ENCODE measurements around the gene FBXW8. TPM values are rescaled to one million over a fixed set of nuclear protein-coding genes. Genes with fewer than 3 reads are reported as not detected.
A peak's percentile ranks its signal among the peaks of the same experiment; 100 is the strongest.

FBXW8 gene
- total RNA-seq, 3 donors from 2014 or later, result 12.0 to 13.2 (median 13.1) TPM

DNA sequence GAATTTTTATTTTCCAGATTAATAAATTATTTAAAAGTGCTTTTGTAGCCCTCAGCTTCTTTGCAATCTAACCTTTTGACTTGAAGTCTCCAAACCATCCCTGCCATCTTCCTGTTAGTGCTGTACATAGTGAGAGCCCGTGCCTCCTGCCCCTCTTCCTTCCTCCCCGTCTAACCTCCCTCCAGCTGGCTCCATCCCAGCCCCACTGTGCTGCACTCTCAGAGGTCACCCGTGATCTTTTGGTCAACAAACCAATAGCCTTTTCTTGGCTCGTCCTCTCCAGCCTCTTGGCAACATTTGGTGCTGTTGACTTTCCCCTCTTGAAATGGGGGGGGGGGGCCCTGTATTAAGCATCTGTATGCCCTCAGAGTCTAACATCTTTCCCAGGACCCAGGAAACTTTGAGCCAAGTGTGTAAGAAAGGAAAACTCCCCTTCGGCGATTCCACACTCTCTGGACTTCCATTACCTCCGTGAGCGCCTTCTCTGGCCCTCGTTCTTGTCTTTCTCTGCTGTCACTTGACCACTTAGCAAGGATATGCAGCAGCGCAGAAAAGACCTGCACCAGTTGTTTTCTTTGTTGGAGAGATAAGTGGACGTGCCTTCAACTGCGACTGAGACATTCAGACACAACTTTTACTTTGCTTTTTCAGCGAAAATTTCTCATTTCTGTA, 44.1 kb downstream of the FBXW8 start:
- DNase-seq (peak in 2 of 3 donors; percentile 14 to 41), ATAC-seq (no peak)
- H3K9me3 ChIP-seq, result no peaks in the 10 kb centered on the region

DNA sequence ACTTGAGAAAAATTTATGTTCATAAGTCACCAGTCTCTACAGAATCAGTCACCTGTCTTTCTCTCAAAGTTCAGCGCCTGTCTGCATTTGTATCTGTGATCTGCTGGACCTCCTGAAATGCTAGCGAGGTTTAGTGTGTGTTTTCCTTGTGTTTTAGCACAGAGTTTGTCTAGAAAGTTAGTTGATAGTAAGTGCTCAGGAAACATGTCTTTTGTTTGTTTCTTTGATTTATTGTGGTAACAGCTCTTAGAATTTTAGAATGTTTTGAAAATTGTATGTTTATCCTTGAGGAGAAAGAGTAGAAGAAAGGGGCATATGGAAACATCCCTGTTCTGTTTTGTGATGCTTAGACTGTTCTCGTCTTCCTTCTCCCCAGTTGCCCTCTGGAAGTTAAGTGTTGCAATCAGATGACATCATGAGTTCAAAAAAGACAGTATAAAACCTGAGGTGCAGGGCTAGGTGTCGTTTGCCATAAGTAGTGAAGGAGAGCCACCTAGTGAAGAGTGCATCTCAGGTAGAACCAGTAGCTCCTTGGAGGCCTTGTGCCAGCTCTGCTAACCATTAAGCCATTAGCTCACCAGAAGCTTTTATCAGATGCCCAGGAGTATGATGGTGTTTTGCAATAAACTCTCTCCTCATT, 44.8 kb downstream of the FBXW8 start:
- peak in 1 of 3 donors; percentile 49 for DNase-seq
- TF ChIP-seq, protein P1, sequence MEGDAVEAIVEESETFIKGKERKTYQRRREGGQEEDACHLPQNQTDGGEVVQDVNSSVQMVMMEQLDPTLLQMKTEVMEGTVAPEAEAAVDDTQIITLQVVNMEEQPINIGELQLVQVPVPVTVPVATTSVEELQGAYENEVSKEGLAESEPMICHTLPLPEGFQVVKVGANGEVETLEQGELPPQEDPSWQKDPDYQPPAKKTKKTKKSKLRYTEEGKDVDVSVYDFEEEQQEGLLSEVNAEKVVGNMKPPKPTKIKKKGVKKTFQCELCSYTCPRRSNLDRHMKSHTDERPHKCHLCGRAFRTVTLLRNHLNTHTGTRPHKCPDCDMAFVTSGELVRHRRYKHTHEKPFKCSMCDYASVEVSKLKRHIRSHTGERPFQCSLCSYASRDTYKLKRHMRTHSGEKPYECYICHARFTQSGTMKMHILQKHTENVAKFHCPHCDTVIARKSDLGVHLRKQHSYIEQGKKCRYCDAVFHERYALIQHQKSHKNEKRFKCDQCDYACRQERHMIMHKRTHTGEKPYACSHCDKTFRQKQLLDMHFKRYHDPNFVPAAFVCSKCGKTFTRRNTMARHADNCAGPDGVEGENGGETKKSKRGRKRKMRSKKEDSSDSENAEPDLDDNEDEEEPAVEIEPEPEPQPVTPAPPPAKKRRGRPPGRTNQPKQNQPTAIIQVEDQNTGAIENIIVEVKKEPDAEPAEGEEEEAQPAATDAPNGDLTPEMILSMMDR (IDR thresholded peaks at IDR 0.05), result no peak
- Histone ChIP-seq H3K9me3 (no peaks in the 10 kb centered on the region), H3K36me3 (ENCODE audit: low read depth) (no peaks in the 10 kb centered on the region), H3K4me1 (ENCODE audit: low read depth) (no peaks in the 10 kb centered on the region), H3K4me3 (no peak overlapping the region)
- ATAC-seq, result peak; percentile 92
- intact Hi-C loops (cut with DNase I, micrococcal nuclease), result no loop called here

More for the DNA sequence above, 44.1 kb downstream of the FBXW8 start:
- TF ChIP-seq, protein P1 (IDR thresholded peaks at IDR 0.05), result no peak
- H3K36me3 ChIP-seq (ENCODE audit: low read depth), result no peaks in the 10 kb centered on the region
- intact Hi-C loops (cut with DNase I, micrococcal nuclease), result no loop called here
- no peak overlapping the region for H3K4me3 ChIP-seq
- no peaks in the 10 kb centered on the region for H3K4me1 ChIP-seq (ENCODE audit: low read depth)

DNA sequence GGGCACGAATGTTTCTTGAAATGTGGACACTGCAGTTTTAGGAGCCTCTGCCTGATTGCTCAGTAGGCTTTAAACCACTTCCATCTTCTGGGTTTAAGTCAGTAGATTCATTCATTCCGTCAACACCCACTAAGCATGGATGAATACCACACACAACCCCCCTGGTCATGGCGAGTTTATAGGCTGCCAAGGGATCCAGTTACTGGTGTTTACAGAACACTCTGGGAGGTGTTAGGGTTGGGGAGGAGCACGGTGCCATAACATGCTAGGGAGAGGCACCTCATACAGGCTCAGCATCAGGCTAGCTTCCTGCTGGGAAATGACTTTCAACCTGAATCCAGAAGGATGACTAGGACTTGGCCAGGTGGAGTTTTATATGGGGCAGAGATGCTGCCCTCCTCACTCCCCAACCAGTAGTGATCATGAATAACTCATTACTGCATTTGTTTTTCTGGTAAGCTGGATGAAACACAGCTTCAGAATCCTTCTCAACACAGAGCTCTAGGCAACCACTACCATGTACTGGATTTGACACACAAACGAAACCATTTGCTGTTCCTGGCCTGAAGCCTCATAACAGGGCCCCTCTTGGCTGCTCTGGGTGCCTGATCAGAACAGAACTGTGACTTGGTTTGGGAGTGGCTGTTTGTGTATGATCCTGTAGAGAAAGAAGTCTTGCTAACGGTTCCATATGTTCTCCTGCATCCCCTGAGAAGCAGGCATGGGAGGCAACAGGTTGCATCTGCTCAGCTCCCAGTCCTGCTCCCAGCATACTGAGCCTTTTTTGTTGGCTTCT, 47.9 kb downstream of the FBXW8 start:
- no peaks in the 10 kb centered on the region for H3K9me3 ChIP-seq
- ATAC-seq, result peak; percentile 78
- no peak overlapping the region for H3K4me3 ChIP-seq
- TF ChIP-seq, protein P1 (IDR thresholded peaks at IDR 0.05), result no peak
- H3K36me3 ChIP-seq (ENCODE audit: low read depth), result no peaks in the 10 kb centered on the region
- DNase-seq, result peak in 1 of 3 donors; percentile 14
- no peaks in the 10 kb centered on the region for H3K4me1 ChIP-seq (ENCODE audit: low read depth)
- intact Hi-C loops (cut with DNase I, micrococcal nuclease), result no loop called here

DNA sequence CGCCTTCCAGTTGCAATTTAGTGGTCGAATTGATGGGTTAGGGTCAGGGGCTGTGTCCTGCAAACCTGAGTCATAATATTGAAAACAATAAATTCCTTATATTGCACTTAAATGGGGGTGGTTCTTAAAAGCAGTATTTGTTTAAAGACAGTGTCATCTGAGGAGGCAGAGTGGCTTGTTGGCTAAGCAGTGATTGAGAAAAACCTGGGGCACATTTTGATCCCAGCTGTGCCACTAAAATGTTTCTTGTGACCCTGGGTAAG, 48.4 kb downstream of the FBXW8 start:
- TF ChIP-seq, protein P1 (IDR thresholded peaks at IDR 0.05), result no peak

DNA sequence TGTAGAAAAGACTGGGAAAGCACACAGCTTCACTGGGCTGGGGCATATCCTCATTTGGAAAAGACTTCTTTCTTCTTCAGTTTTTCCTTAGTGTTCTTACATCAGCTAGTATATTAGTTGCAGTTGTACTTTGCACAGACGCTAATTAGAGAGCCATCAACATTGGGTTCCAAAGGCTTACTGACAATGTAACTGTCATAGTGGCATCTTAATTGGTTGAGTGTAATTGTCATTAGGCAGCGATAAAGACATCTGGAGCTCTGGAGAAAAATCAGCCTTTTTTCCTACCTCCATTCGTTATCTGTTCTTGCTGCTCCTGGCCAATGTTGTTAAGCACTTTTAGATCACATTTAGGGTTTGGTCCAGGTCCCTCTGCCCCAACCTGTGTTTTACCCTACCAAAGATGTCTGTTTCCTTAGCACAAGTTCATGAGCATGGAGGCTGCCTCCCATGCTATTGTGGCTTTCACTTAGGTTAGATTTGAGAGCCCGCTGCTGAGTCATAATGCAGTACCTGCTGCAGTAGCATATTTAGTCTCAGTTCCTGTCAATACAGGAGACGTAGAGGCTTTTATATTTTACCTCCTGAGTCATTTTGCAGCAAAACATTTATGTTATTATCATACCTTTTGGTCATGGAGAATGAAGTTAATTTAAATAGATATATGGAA, 49.2 kb downstream of the FBXW8 start:
- DNase-seq, result no peak
- no peaks in the 10 kb centered on the region for H3K4me1 ChIP-seq (ENCODE audit: low read depth)
- no peak for ATAC-seq

More for the DNA sequence above, 48.4 kb downstream of the FBXW8 start:
- Histone ChIP-seq H3K36me3 (ENCODE audit: low read depth) (no peaks in the 10 kb centered on the region), H3K9me3 (no peaks in the 10 kb centered on the region), H3K4me1 (ENCODE audit: low read depth) (no peaks in the 10 kb centered on the region), H3K4me3 (no peak overlapping the region)
- intact Hi-C loops (cut with DNase I, micrococcal nuclease), result no loop called here
- ATAC-seq (no peak), DNase-seq (no peak)

More for the DNA sequence above, 49.2 kb downstream of the FBXW8 start:
- H3K36me3 ChIP-seq (ENCODE audit: low read depth), result no peaks in the 10 kb centered on the region
- intact Hi-C loops (cut with DNase I, micrococcal nuclease), result no loop called here
- no peak overlapping the region for H3K4me3 ChIP-seq
- TF ChIP-seq, protein P1 (IDR thresholded peaks at IDR 0.05), result no peak
- no peaks in the 10 kb centered on the region for H3K9me3 ChIP-seq

Measured in mucosa of descending colon (tissue), 3 donors.